Stimulated activated effector memory CD8-positive, alpha-beta T cell treated with anti-CD3 and anti-CD28 coated beads, Interleukin-12 subunit alpha, Interleukin-12 subunit beta, amount 100 ng/mL, for 72 hours (primary cell): ENCODE results near the gene CNOT6L.
"Not testable (repeated sequence)": the region's sequence is repeated elsewhere in the genome, so short reads cannot be mapped to it uniquely, and the experiment has no call there.

Experiments
- ATAC-seq: fragments of 150-1000 bp; cut with Tn5 transposase; 2 replicates; pipeline ENCODE4 v1.10.0; 2021
- DNase-seq, 2 donors: peaks; one replicate each; pipeline ENCODE4 v3.0.0; 2021 to 2022; ENCODE audit warnings: low spot score in 2 of 2
- H3K27ac Mint-ChIP-seq: one replicate; pipeline ENCODE4 v1.8.0; 2022; ENCODE audit warnings: mild to moderate bottlenecking, mixed read lengths
- H3K36me3 Mint-ChIP-seq: one replicate; pipeline ENCODE4 v1.8.0; 2022; ENCODE audit warnings: mild to moderate bottlenecking, mixed read lengths
- H3K4me1 Mint-ChIP-seq: one replicate; pipeline ENCODE4 v1.8.0; 2022; ENCODE audit warnings: mixed read lengths
- H3K4me3 Mint-ChIP-seq: one replicate; pipeline ENCODE4 v1.8.0; 2022; ENCODE audit warnings: mild to moderate bottlenecking, mixed read lengths
- H3K9me3 Mint-ChIP-seq: one replicate; pipeline ENCODE4 v1.8.0; 2022; ENCODE audit warnings: mixed read lengths

The CNOT6L gene

GRCh38 chr4:77804471-77804870 lies 14.7 kb downstream of the CNOT6L start:
- ATAC-seq (no peak), DNase-seq (no peak)
- H3K4me1 Mint-ChIP-seq, result peaks cover 73% of the 10 kb centered on the region
- peaks cover 26% of the 10 kb centered on the region for H3K36me3 Mint-ChIP-seq
- H3K27ac Mint-ChIP-seq, result peak overlapping the region; percentile 54
- H3K9me3 Mint-ChIP-seq, result no peaks in the 10 kb centered on the region
- no peak overlapping the region for H3K4me3 Mint-ChIP-seq

- no peak for ATAC-seq
- peaks cover 31% of the 10 kb centered on the region for H3K36me3 Mint-ChIP-seq
- no peaks in the 10 kb centered on the region for H3K9me3 Mint-ChIP-seq
- peak overlapping the region; percentile 1 for H3K27ac Mint-ChIP-seq
- peaks cover 75% of the 10 kb centered on the region for H3K4me1 Mint-ChIP-seq
- no peak for DNase-seq
- H3K4me3 Mint-ChIP-seq, result no peak overlapping the region
Observed at GRCh38 chr4:77802402-77802801, 16.8 kb downstream of the CNOT6L start.

- H3K9me3 Mint-ChIP-seq, result peaks cover 2% of the 10 kb centered on the region
- ATAC-seq, result peak; percentile 79
- peaks cover 75% of the 10 kb centered on the region for H3K4me1 Mint-ChIP-seq
- peak overlapping the region; percentile 20 for H3K4me3 Mint-ChIP-seq
- peaks cover 32% of the 10 kb centered on the region for H3K36me3 Mint-ChIP-seq
- peak overlapping the region; percentile 24 for H3K27ac Mint-ChIP-seq
- DNase-seq, result no peak
Observed at GRCh38 chr4:77801260-77801608, 17.9 kb downstream of the CNOT6L start.

GRCh38 chr4:77800483-77801259 lies 18.5 kb downstream of the CNOT6L start:
- H3K9me3 Mint-ChIP-seq, result peaks cover 2% of the 10 kb centered on the region
- DNase-seq (no peak), ATAC-seq (peak; percentile 67)
- H3K27ac Mint-ChIP-seq, result peak overlapping the region; percentile 24
- peaks cover 72% of the 10 kb centered on the region for H3K4me1 Mint-ChIP-seq
- H3K36me3 Mint-ChIP-seq, result peaks cover 38% of the 10 kb centered on the region
- peak overlapping the region; percentile 20 for H3K4me3 Mint-ChIP-seq

- Mint-ChIP-seq H3K9me3 (peaks cover 5% of the 10 kb centered on the region), H3K4me3 (peak overlapping the region; percentile 20), H3K27ac (peak overlapping the region; percentile 24), H3K4me1 (peaks cover 71% of the 10 kb centered on the region), H3K36me3 (peaks cover 44% of the 10 kb centered on the region)
- no peak for ATAC-seq
- DNase-seq, result no peak
Observed at GRCh38 chr4:77800077-77800476, 19.1 kb downstream of the CNOT6L start.

- peaks cover 40% of the 10 kb centered on the region for H3K36me3 Mint-ChIP-seq
- DNase-seq, result no peak
- H3K9me3 Mint-ChIP-seq, result peaks cover 5% of the 10 kb centered on the region
- H3K27ac Mint-ChIP-seq, result peak overlapping the region; percentile 54
- ATAC-seq, result peak; percentile 76
- H3K4me1 Mint-ChIP-seq, result peaks cover 63% of the 10 kb centered on the region
- H3K4me3 Mint-ChIP-seq, result peak overlapping the region; percentile 30
Observed at GRCh38 chr4:77798385-77798784, 20.8 kb downstream of the CNOT6L start.

- Mint-ChIP-seq H3K4me3 (no peak overlapping the region), H3K36me3 (peaks cover 31% of the 10 kb centered on the region), H3K27ac (peak overlapping the region; percentile 12), H3K4me1 (peaks cover 61% of the 10 kb centered on the region), H3K9me3 (peaks cover 5% of the 10 kb centered on the region)
- no peak for DNase-seq
- no peak for ATAC-seq
Observed at GRCh38 chr4:77797239-77797638, 21.9 kb downstream of the CNOT6L start.

GRCh38 chr4:77795326-77795725 lies 23.8 kb downstream of the CNOT6L start:
- Mint-ChIP-seq H3K4me1 (peaks cover 49% of the 10 kb centered on the region), H3K4me3 (no peak overlapping the region), H3K36me3 (peaks cover 41% of the 10 kb centered on the region), H3K9me3 (peaks cover 5% of the 10 kb centered on the region), H3K27ac (peak overlapping the region; percentile 9)
- ATAC-seq (no peak), DNase-seq (no peak)

GRCh38 chr4:77790146-77790545 lies 29.0 kb downstream of the CNOT6L start:
- DNase-seq (no peak), ATAC-seq (no peak)
- Mint-ChIP-seq H3K9me3 (no peaks in the 10 kb centered on the region), H3K4me3 (peak overlapping the region; percentile 3), H3K36me3 (peaks cover 19% of the 10 kb centered on the region), H3K27ac (no peak overlapping the region), H3K4me1 (peaks cover 36% of the 10 kb centered on the region)

- ATAC-seq, result peak; percentile 60
- Mint-ChIP-seq H3K4me3 (no peak overlapping the region), H3K27ac (no peak overlapping the region)
Observed at GRCh38 chr4:77788990-77789389, 30.2 kb downstream of the CNOT6L start.

GRCh38 chr4:77787969-77788368 lies 31.2 kb downstream of the CNOT6L start:
- H3K4me1 Mint-ChIP-seq, result peaks cover 48% of the 10 kb centered on the region
- H3K36me3 Mint-ChIP-seq, result peaks cover 24% of the 10 kb centered on the region

More at GRCh38 chr4:77788990-77789389, 30.2 kb downstream of the CNOT6L start:
- no peaks in the 10 kb centered on the region for H3K9me3 Mint-ChIP-seq
- peaks cover 46% of the 10 kb centered on the region for H3K4me1 Mint-ChIP-seq
- H3K36me3 Mint-ChIP-seq, result peaks cover 22% of the 10 kb centered on the region
- no peak for DNase-seq

GRCh38 chr4:77785669-77786068 lies 33.5 kb downstream of the CNOT6L start:
- H3K9me3 Mint-ChIP-seq, result no peaks in the 10 kb centered on the region
- peak overlapping the region; percentile 41 for H3K27ac Mint-ChIP-seq
- no peak for ATAC-seq
- no peak for DNase-seq
- peaks cover 17% of the 10 kb centered on the region for H3K36me3 Mint-ChIP-seq
- H3K4me3 Mint-ChIP-seq, result peak overlapping the region; percentile 3
- peaks cover 64% of the 10 kb centered on the region for H3K4me1 Mint-ChIP-seq

More at GRCh38 chr4:77787969-77788368, 31.2 kb downstream of the CNOT6L start:
- no peak overlapping the region for H3K4me3 Mint-ChIP-seq
- ATAC-seq (no peak), DNase-seq (no peak)
- H3K27ac Mint-ChIP-seq, result peak overlapping the region; percentile 46
- H3K9me3 Mint-ChIP-seq, result no peaks in the 10 kb centered on the region

- Mint-ChIP-seq H3K4me1 (peaks cover 63% of the 10 kb centered on the region), H3K36me3 (peaks cover 7% of the 10 kb centered on the region), H3K4me3 (no peak overlapping the region), H3K27ac (no peak overlapping the region), H3K9me3 (no peaks in the 10 kb centered on the region)
- ATAC-seq, result no peak
- no peak for DNase-seq
Observed at GRCh38 chr4:77783895-77784294, 35.3 kb downstream of the CNOT6L start.

- Mint-ChIP-seq H3K36me3 (peaks cover 7% of the 10 kb centered on the region), H3K4me3 (no peak overlapping the region), H3K4me1 (peaks cover 63% of the 10 kb centered on the region), H3K9me3 (no peaks in the 10 kb centered on the region), H3K27ac (peak overlapping the region; percentile 73)
- ATAC-seq (no peak), DNase-seq (no peak)
Observed at GRCh38 chr4:77782102-77782835, 36.9 kb downstream of the CNOT6L start.

GRCh38 chr4:77780762-77781161 lies 38.4 kb downstream of the CNOT6L start:
- not testable (repeated sequence) for H3K4me3 Mint-ChIP-seq, DNase-seq, ATAC-seq, H3K9me3 Mint-ChIP-seq, H3K27ac Mint-ChIP-seq
- Mint-ChIP-seq H3K36me3 (peaks cover 13% of the 10 kb centered on the region), H3K4me1 (peaks cover 68% of the 10 kb centered on the region)
